HCT116 (cell line): ENCODE data around the gene SUGP1. TPM values are rescaled to one million over a fixed set of nuclear protein-coding genes. Genes with fewer than 3 reads are reported as not detected.
A peak's percentile ranks its signal among the peaks of the same experiment; 100 is the strongest.

ENCODE experiments used
- ATAC-seq: fragments of 200-7000 bp; cut with Tn5 transposase; 2 replicates; pipeline ENCODE4 v1.9.1; 2020; ENCODE audit warnings: mild to moderate bottlenecking, moderate library complexity
- Bru-seq: library from RNA; stranded (reverse); fragments of 400-500 nt; gene quantifications from one replicate; lab custom pipeline; 2021; lab: Mats Ljungman, UMichigan
- BruChase-seq, 2 experiments: library from RNA; stranded (reverse); fragments of 400-500 nt; gene quantifications; one replicate each; lab custom pipeline; 2021; lab: Mats Ljungman, UMichigan
- BruUV-seq: library from RNA; stranded (reverse); fragments of 400-500 nt; replicated peaks from 2 replicates; lab custom pipeline; 2021; lab: Mats Ljungman, UMichigan
- CTCF ChIA-PET: fragments of 300-600 bp; sonication (Branson Sonifier 250); formaldehyde crosslinking; loops from one replicate; lab custom pipeline; 2021; ENCODE audit warnings: antibody characterized with exemption; lab: Charles Lee
- POLR2A ChIA-PET: fragments of 300-600, 350-600 bp; sonication (Branson Sonifier 250); formaldehyde crosslinking; loops from one replicate; lab custom pipeline; 2021; ENCODE audit warnings: antibody characterized with exemption; lab: Charles Lee
- RAD21 ChIA-PET, 2 experiments: fragments of 300-600 bp; sonication (Branson Sonifier 250); formaldehyde crosslinking; loops; one replicate each; lab custom pipeline; 2023; ENCODE audit warnings: low total read pairs in 2 of 2; ENCODE audit not compliant: uncharacterized antibody in 2 of 2, unreplicated experiment in 2 of 2, low non-redundant PET in 1 of 2; lab: Charles Lee
- DNase-seq: peaks from one replicate; pipeline ENCODE4 v3.0.0-alpha.2; 2010; ENCODE audit warnings: low read depth, low spot score
- H2AFZ ChIP-seq: fragments of 200-600 bp; shearing (Covaris generic), sonication (generic); 2 replicates; pipeline ENCODE4 v1.6.1; 2017; ENCODE audit warnings: low read depth, mixed run types, mixed read lengths, antibody characterized with exemption, low read length; ENCODE audit not compliant: poor library complexity, severe bottlenecking
- H3K27ac ChIP-seq: 2 replicates; pipeline ENCODE4 v1.5.1; 2012; ENCODE audit warnings: low read depth, low read length
- H3K27me3 ChIP-seq: fragments of 200-600 bp; sonication (generic); 2 replicates; pipeline ENCODE4 v1.6.1; 2016; ENCODE audit warnings: mixed run types, low read length, mixed read lengths; ENCODE audit not compliant: insufficient read depth
- H3K36me3 ChIP-seq, 2 experiments: fragments of 200-500 bp in 1 of 2; fragments of 200-600 bp in 1 of 2; sonication (Bioruptor generic) in 1 of 2; sonication (generic) in 1 of 2; 2 replicates each; pipeline versions ENCODE4 v1.5.1 to v1.6.1; 2014 to 2016; ENCODE audit warnings: low read length in 2 of 2, inconsistent platforms in 1 of 2, mixed read lengths in 1 of 2, mixed run types in 1 of 2; ENCODE audit not compliant: insufficient read depth in 2 of 2, control insufficient read depth in 1 of 2
- H3K4me1 ChIP-seq, 2 experiments: fragments of 200-600 bp in 1 of 2; sonication (generic) in 1 of 2; 2 replicates each; pipeline versions ENCODE4 v1.5.1 to v1.6.1; 2012 to 2017; ENCODE audit warnings: low read length in 2 of 2, inconsistent platforms in 1 of 2, mild to moderate bottlenecking in 1 of 2, mixed read lengths in 1 of 2, mixed run types in 1 of 2, moderate library complexity in 1 of 2; ENCODE audit not compliant: insufficient read depth in 2 of 2, control insufficient read depth in 1 of 2
- H3K4me2 ChIP-seq: fragments of 200-600 bp; sonication (generic); 2 replicates; pipeline ENCODE4 v1.6.1; 2017; ENCODE audit warnings: mixed run types, low read length, mixed read lengths
- H3K4me3 ChIP-seq, 2 experiments: fragments of 200-600 bp in 1 of 2; sonication (generic) in 1 of 2; replicated peaks in 1 of 2; 2 replicates each; pipeline ENCODE4 v1.5.1; 2011 to 2016; ENCODE audit warnings: low read length in 2 of 2, control low read depth in 1 of 2, low read depth in 1 of 2, mild to moderate bottlenecking in 1 of 2, mixed read lengths in 1 of 2, mixed run types in 1 of 2
- H3K79me2 ChIP-seq: fragments of 200-600 bp; sonication (generic); 2 replicates; pipeline ENCODE4 v1.6.1; 2017; ENCODE audit warnings: mild to moderate bottlenecking, mixed run types, low read length, moderate library complexity, mixed read lengths; ENCODE audit not compliant: insufficient read depth
- H3K9ac ChIP-seq: fragments of 200-600 bp; sonication (generic); 2 replicates; pipeline ENCODE4 v1.6.1; 2016; ENCODE audit warnings: low read length, mixed read lengths
- H3K9me2 ChIP-seq: fragments of 200-600 bp; sonication (generic), shearing (Covaris generic); 2 replicates; pipeline ENCODE4 v1.6.1; 2017; ENCODE audit warnings: mixed run types, mild to moderate bottlenecking, moderate library complexity; ENCODE audit not compliant: insufficient read depth
- H3K9me3 ChIP-seq, 2 experiments: fragments of 200-500 bp in 1 of 2; fragments of 200-600 bp in 1 of 2; sonication (Bioruptor generic) in 1 of 2; sonication (generic) in 1 of 2; 2 replicates each; pipeline ENCODE4 v1.6.1; 2014 to 2017; ENCODE audit warnings: low read length in 2 of 2, mixed read lengths in 2 of 2, inconsistent platforms in 1 of 2, low read depth in 1 of 2, mild to moderate bottlenecking in 1 of 2, mixed run types in 1 of 2, moderate library complexity in 1 of 2; ENCODE audit not compliant: control insufficient read depth in 1 of 2, insufficient read depth in 1 of 2
- H4K20me1 ChIP-seq: fragments of 200-600 bp; sonication (generic), shearing (Covaris generic); 2 replicates; pipeline ENCODE4 v1.6.1; 2017; ENCODE audit warnings: mixed run types, mild to moderate bottlenecking, moderate library complexity; ENCODE audit not compliant: insufficient read depth
- CBX3 ChIP-seq: IDR thresholded peaks from 2 replicates; pipeline ENCODE4 v1.6.1; 2012; ENCODE audit warnings: low read depth
- EGR1 ChIP-seq: IDR thresholded peaks from 2 replicates; pipeline ENCODE4 v1.6.1; 2012; ENCODE audit warnings: low read depth
- ELF1 ChIP-seq: IDR thresholded peaks from 2 replicates; pipeline ENCODE4 v1.6.1; 2012; ENCODE audit warnings: low read depth, borderline replicate concordance
- FOSL1 ChIP-seq: IDR thresholded peaks from 2 replicates; pipeline ENCODE4 v1.6.1; 2012; ENCODE audit warnings: low read depth
- MAX ChIP-seq: IDR thresholded peaks from 2 replicates; pipeline ENCODE4 v1.6.1; 2012
- POLR2A ChIP-seq: IDR thresholded peaks from 2 replicates; pipeline ENCODE4 v1.7.0; 2011; ENCODE audit warnings: borderline replicate concordance; ENCODE audit not compliant: insufficient read depth, insufficient read length; ENCODE audit errors: extremely low read depth
- POLR2AphosphoS5 ChIP-seq: IDR thresholded peaks from 2 replicates; pipeline ENCODE4 v1.6.1; 2011; ENCODE audit warnings: mild to moderate bottlenecking, low read depth, low read length, moderate library complexity
- SIN3A ChIP-seq: IDR thresholded peaks from 2 replicates; pipeline ENCODE4 v1.6.1; 2012; ENCODE audit warnings: low read depth
- SP1 ChIP-seq: IDR thresholded peaks from 2 replicates; pipeline ENCODE4 v1.6.1; 2012; ENCODE audit warnings: low read depth
- SRF ChIP-seq: IDR thresholded peaks from 2 replicates; pipeline ENCODE4 v1.6.1; 2012; ENCODE audit warnings: low read depth
- TCF7L2 ChIP-seq: IDR thresholded peaks from 2 replicates; pipeline ENCODE4 v1.7.0; 2011; ENCODE audit warnings: borderline replicate concordance, inconsistent platforms; ENCODE audit not compliant: insufficient read depth, insufficient read length; ENCODE audit errors: extremely low read depth
- YY1 ChIP-seq: IDR thresholded peaks from 2 replicates; pipeline ENCODE4 v1.6.1; 2011; ENCODE audit warnings: low read length, low read depth, moderate library complexity, mild to moderate bottlenecking; ENCODE audit not compliant: insufficient replicate concordance; ENCODE audit errors: extremely low read depth
- ZFX ChIP-seq: fragments of 450-650 bp; IDR thresholded peaks from 2 replicates; pipeline ENCODE4 v1.6.1; 2017
- ZNF274 ChIP-seq: fragments of 200-500 bp; sonication (Bioruptor generic); IDR thresholded peaks from 2 replicates; pipeline ENCODE4 v1.6.1; 2014; ENCODE audit warnings: mild to moderate bottlenecking, low read depth, low read length, inconsistent platforms
- intact Hi-C: fragments of 100-400 bp; cut with micrococcal nuclease; formaldehyde crosslinking; loops from 2 replicates; pipeline ENCODE4 v1.10.0; 2022
- long read RNA-seq: library from polyadenylated mRNA; unstranded; transcript quantifications from one replicate; pipeline ENCODE4 v2.0.0, GENCODE V29; 2021; ENCODE audit not compliant: unreplicated experiment
- polyA plus RNA-seq: library from polyadenylated mRNA; unstranded; fragments of >200 nt; gene quantifications from 2 replicates; pipeline ENCODE4 v1.2.1, GENCODE V29; 2012; ENCODE audit warnings: missing spikeins
- total RNA-seq: library from RNA; stranded (reverse); gene quantifications from one replicate; pipeline ENCODE4 v1.2.1, GENCODE V29; 2021; ENCODE audit not compliant: unreplicated experiment
- TF ChIP-seq, protein P1 (sequence below): IDR thresholded peaks from 2 replicates; pipeline ENCODE4 v1.6.1; 2011; ENCODE audit warnings: mild to moderate bottlenecking, low read length, moderate library complexity; ENCODE audit not compliant: insufficient replicate concordance; ENCODE audit errors: extremely low read depth

SUGP1 gene
- total RNA-seq (47.6 TPM), Bru-seq, nascent RNA (percentile 60 among the genes with signal in this experiment), BruChase-seq, experiment 1, labeled RNA remaining after a 6-hour chase (percentile 61 among the genes with signal in this experiment), BruChase-seq, experiment 2, labeled RNA remaining after a 2-hour chase (percentile 65 among the genes with signal in this experiment)
- 43.1 and 50.1 TPM in 2 replicates for polyA plus RNA-seq
- long read RNA-seq, transcript SUGP1-201 (14 exons, 2,423 nt): major isoform, 14 of 49 reads
- long read RNA-seq, partial matches to known transcripts: 27 of 49 reads
- long read RNA-seq, other reads (novel, unspliced or antisense): 5 of 49 reads

DNA sequence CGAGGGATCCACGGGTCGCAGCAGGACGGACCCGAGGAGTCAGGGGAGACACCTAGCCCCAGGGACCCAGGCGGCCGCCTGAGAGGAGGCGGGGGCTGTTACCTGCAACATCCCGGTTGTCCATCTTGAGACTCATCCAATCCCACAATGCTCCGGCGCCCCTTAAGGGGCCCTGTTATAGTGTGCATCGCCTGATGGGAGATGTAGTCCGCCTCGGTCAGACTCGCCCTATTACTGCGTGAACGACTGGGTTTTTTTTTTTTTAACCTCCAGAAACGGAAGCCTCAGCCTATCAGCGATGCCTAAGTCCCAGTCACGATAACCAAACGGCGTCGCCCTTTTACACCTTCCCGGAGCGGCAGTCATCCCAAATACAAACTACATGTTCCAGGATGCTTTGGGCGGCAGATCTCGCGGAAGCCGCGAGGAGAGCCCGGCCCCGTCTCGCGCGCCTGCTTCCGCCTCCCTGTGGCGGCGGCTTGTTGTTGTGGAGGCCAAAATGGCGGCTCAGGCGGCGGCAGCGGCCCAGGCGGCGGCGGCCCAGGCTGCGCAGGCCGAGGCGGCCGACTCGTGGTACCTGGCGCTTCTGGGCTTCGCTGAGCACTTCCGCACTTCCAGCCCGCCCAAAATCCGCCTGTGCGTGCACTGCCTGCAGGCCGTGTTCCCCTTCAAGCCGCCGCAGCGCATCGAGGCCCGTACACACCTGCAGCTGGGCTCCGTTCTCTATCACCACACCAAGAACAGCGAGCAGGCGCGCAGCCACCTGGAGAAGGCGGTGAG is at the start of gene SUGP1, which contains the start of gene MAU2:
Gene SUGP1 (minus strand): TSS at position 149 of the 780 bp plus-strand sequence. CDS start 13 bp downstream, at position 136.
Gene MAU2 (plus strand): TSS at position 469 of the 780 bp plus-strand sequence. CDS start 31 bp downstream, at position 500.
- Histone ChIP-seq H4K20me1 (no peaks in the 10 kb centered on the region), H3K9me2 (no peaks in the 10 kb centered on the region), H3K4me3 (peak within 1 kb of the TSS; percentile 97), H3K27me3 (no peaks in the 10 kb centered on the region), H3K4me2 (peak within 1 kb of the TSS; percentile 99), H3K4me1 (peaks cover 12 to 22% of the 10 kb centered on the region in 2 experiments), H3K79me2 (peaks cover 81% of the 10 kb centered on the region), H3K9ac (peak within 1 kb of the TSS; percentile 96), H2AFZ (peak within 1 kb of the TSS; percentile 43), H3K27ac (peak within 1 kb of the TSS; percentile 92), H3K36me3 (peaks cover 9 to 19% of the 10 kb centered on the region in 2 experiments; a peak in 3 of 4 replicates), H3K9me3 (no peaks in the 10 kb centered on the region)
- ChIA-PET RAD21 (no interaction called here), CTCF (interaction anchor here (1.0 kb wide), 1 partner anchor 22 kb away, joined by 5 read pairs; no protein-coding TSS in a partner anchor), POLR2A (no interaction called here)
- TF ChIP-seq TCF7L2: peak; percentile 44
- peak; percentile 75 for TF ChIP-seq SP1
- peak; percentile 94 for TF ChIP-seq POLR2AphosphoS5
- TF ChIP-seq CBX3: 0 out of 2 replicates have a peak, but pooled peaks have one; percentile 32
- TF ChIP-seq ZNF274: no peak
- peak; percentile 53; the same call in 1 of the 2 replicates for TF ChIP-seq MAX
- TF ChIP-seq, protein P1, sequence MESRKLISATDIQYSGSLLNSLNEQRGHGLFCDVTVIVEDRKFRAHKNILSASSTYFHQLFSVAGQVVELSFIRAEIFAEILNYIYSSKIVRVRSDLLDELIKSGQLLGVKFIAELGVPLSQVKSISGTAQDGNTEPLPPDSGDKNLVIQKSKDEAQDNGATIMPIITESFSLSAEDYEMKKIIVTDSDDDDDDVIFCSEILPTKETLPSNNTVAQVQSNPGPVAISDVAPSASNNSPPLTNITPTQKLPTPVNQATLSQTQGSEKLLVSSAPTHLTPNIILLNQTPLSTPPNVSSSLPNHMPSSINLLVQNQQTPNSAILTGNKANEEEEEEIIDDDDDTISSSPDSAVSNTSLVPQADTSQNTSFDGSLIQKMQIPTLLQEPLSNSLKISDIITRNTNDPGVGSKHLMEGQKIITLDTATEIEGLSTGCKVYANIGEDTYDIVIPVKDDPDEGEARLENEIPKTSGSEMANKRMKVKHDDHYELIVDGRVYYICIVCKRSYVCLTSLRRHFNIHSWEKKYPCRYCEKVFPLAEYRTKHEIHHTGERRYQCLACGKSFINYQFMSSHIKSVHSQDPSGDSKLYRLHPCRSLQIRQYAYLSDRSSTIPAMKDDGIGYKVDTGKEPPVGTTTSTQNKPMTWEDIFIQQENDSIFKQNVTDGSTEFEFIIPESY: peak; percentile 96
- TF ChIP-seq EGR1: peak; percentile 65
- peak; percentile 96 for TF ChIP-seq ZFX
- no peak; the same call in 1 of the 2 replicates for TF ChIP-seq SRF
- peak; percentile 96 for TF ChIP-seq YY1
- TF ChIP-seq POLR2A: peak; percentile 72
- peak; percentile 36; the same call in 1 of the 2 replicates for TF ChIP-seq SIN3A
- peak; percentile 91 for TF ChIP-seq ELF1
- no peak for TF ChIP-seq FOSL1
- ATAC-seq: peak; percentile 92
- peak; percentile 87 for DNase-seq
- no TSS peak for BruUV-seq
- intact Hi-C loops: no loop called here
